Activated CD4-positive, alpha-beta T cell treated with anti-CD3 and anti-CD28 coated beads, Interleukin-2, amount 10 ng/mL, durations not matched to agents 24 days and 14 days (primary cell): ENCODE data around the gene MGLL. TPM values are rescaled to one million over a fixed set of nuclear protein-coding genes. Genes with fewer than 3 reads are reported as not detected.

Source experiments
- DNase-seq: peaks from one replicate; pipeline ENCODE4 v3.0.0; 2022
- H3K27ac Mint-ChIP-seq: one replicate; pipeline ENCODE4 v1.8.0; 2022; ENCODE audit warnings: mild to moderate bottlenecking, mixed read lengths
- H3K27me3 Mint-ChIP-seq: one replicate; pipeline ENCODE4 v1.8.0; 2022; ENCODE audit warnings: mixed read lengths
- H3K36me3 Mint-ChIP-seq: one replicate; pipeline ENCODE4 v1.8.0; 2022; ENCODE audit warnings: low read depth, mild to moderate bottlenecking, mixed read lengths
- H3K4me1 Mint-ChIP-seq: one replicate; pipeline ENCODE4 v1.8.0; 2021; ENCODE audit warnings: mixed read lengths
- H3K4me3 Mint-ChIP-seq: one replicate; pipeline ENCODE4 v1.8.0; 2022; ENCODE audit warnings: mild to moderate bottlenecking, moderate library complexity, mixed read lengths
- H3K9me3 Mint-ChIP-seq: one replicate; pipeline ENCODE4 v1.8.0; 2021; ENCODE audit warnings: mixed read lengths
- intact Hi-C: fragments of 100-400 bp; cut with micrococcal nuclease; formaldehyde crosslinking; loops from one replicate; pipeline ENCODE4 v1.15.1; 2023
- total RNA-seq: library from RNA; stranded (reverse); gene quantifications from 2 replicates; pipeline ENCODE4 v1.2.3, GENCODE V29; 2022

Gene MGLL
- total RNA-seq, 1 donor from 2014 or later = 2.3 TPM

GRCh38 chr3:127785711-127786265, 36.5 kb downstream of the MGLL start:
- intact Hi-C loops = loop anchor here (2.0 kb wide), 1 partner anchor 31 kb away; no protein-coding TSS in a partner anchor

GRCh38 chr3:127784865-127785710, 37.2 kb downstream of the MGLL start:
- no peak overlapping the region for H3K27ac Mint-ChIP-seq
- no peaks in the 10 kb centered on the region for H3K36me3 Mint-ChIP-seq
- no peak overlapping the region for H3K4me3 Mint-ChIP-seq
- H3K27me3 Mint-ChIP-seq = peaks cover under 1% of the 10 kb centered on the region
- intact Hi-C loops = no loop called here
- DNase-seq = no peak
- no peaks in the 10 kb centered on the region for H3K9me3 Mint-ChIP-seq
- H3K4me1 Mint-ChIP-seq = no peaks in the 10 kb centered on the region

More at GRCh38 chr3:127785711-127786265, 36.5 kb downstream of the MGLL start:
- Mint-ChIP-seq H3K4me3 (no peak overlapping the region), H3K27me3 (peaks cover 3% of the 10 kb centered on the region), H3K36me3 (no peaks in the 10 kb centered on the region), H3K4me1 (no peaks in the 10 kb centered on the region), H3K27ac (no peak overlapping the region), H3K9me3 (no peaks in the 10 kb centered on the region)
- no peak for DNase-seq

- no peak overlapping the region for H3K27ac Mint-ChIP-seq
- DNase-seq = no peak
- intact Hi-C loops = no loop called here
- peaks cover 5% of the 10 kb centered on the region for H3K9me3 Mint-ChIP-seq
- H3K4me1 Mint-ChIP-seq = peaks cover 5% of the 10 kb centered on the region
- H3K27me3 Mint-ChIP-seq = no peaks in the 10 kb centered on the region
- H3K36me3 Mint-ChIP-seq = peaks cover 2% of the 10 kb centered on the region
- H3K4me3 Mint-ChIP-seq = no peak overlapping the region
Measured at GRCh38 chr3:127784283-127784682, 38.0 kb downstream of the MGLL start.

GRCh38 chr3:127783642-127784160, 38.6 kb downstream of the MGLL start:
- Mint-ChIP-seq H3K4me3 (no peak overlapping the region), H3K36me3 (peaks cover 2% of the 10 kb centered on the region), H3K9me3 (peaks cover 5% of the 10 kb centered on the region), H3K27me3 (no peaks in the 10 kb centered on the region), H3K27ac (no peak overlapping the region), H3K4me1 (peaks cover 5% of the 10 kb centered on the region)
- intact Hi-C loops = no loop called here
- DNase-seq = no peak

- H3K4me3 Mint-ChIP-seq = no peak overlapping the region
- no peak overlapping the region for H3K27ac Mint-ChIP-seq
- peaks cover 2% of the 10 kb centered on the region for H3K36me3 Mint-ChIP-seq
- intact Hi-C loops = no loop called here
- H3K27me3 Mint-ChIP-seq = no peaks in the 10 kb centered on the region
- H3K4me1 Mint-ChIP-seq = peaks cover 5% of the 10 kb centered on the region
- peaks cover 5% of the 10 kb centered on the region for H3K9me3 Mint-ChIP-seq
- DNase-seq = no peak
Measured at GRCh38 chr3:127783166-127783565, 39.1 kb downstream of the MGLL start.

- peaks cover 10% of the 10 kb centered on the region for H3K9me3 Mint-ChIP-seq
Measured at GRCh38 chr3:127781411-127782001, 40.8 kb downstream of the MGLL start.

GRCh38 chr3:127780536-127781400, 41.5 kb downstream of the MGLL start:
- no peak for DNase-seq
- peaks cover 12% of the 10 kb centered on the region for H3K9me3 Mint-ChIP-seq
- peaks cover 2% of the 10 kb centered on the region for H3K36me3 Mint-ChIP-seq
- no peak overlapping the region for H3K27ac Mint-ChIP-seq
- intact Hi-C loops = no loop called here
- peaks cover 5% of the 10 kb centered on the region for H3K4me1 Mint-ChIP-seq
- no peaks in the 10 kb centered on the region for H3K27me3 Mint-ChIP-seq
- no peak overlapping the region for H3K4me3 Mint-ChIP-seq

More at GRCh38 chr3:127781411-127782001, 40.8 kb downstream of the MGLL start:
- Mint-ChIP-seq H3K27ac (no peak overlapping the region), H3K27me3 (no peaks in the 10 kb centered on the region), H3K4me3 (no peak overlapping the region), H3K4me1 (peaks cover 5% of the 10 kb centered on the region), H3K36me3 (peaks cover 2% of the 10 kb centered on the region)
- intact Hi-C loops = no loop called here
- no peak for DNase-seq

GRCh38 chr3:127779747-127780146, 42.6 kb downstream of the MGLL start:
- no peak for DNase-seq
- Mint-ChIP-seq H3K9me3 (peaks cover 12% of the 10 kb centered on the region), H3K36me3 (peaks cover 2% of the 10 kb centered on the region), H3K27ac (peak overlapping the region; percentile 49), H3K27me3 (no peaks in the 10 kb centered on the region), H3K4me3 (peak overlapping the region; percentile 56), H3K4me1 (peaks cover 8% of the 10 kb centered on the region)
- intact Hi-C loops = no loop called here

- Mint-ChIP-seq H3K36me3 (peaks cover 2% of the 10 kb centered on the region), H3K4me3 (no peak overlapping the region), H3K9me3 (peaks cover 12% of the 10 kb centered on the region), H3K27ac (no peak overlapping the region), H3K4me1 (peaks cover 8% of the 10 kb centered on the region), H3K27me3 (no peaks in the 10 kb centered on the region)
- no peak for DNase-seq
- intact Hi-C loops = no loop called here
Measured at GRCh38 chr3:127777921-127778656, 44.2 kb downstream of the MGLL start.

GRCh38 chr3:127777332-127777731, 45.0 kb downstream of the MGLL start:
- H3K4me3 Mint-ChIP-seq = no peak overlapping the region
- peaks cover 2% of the 10 kb centered on the region for H3K36me3 Mint-ChIP-seq
- H3K27me3 Mint-ChIP-seq = no peaks in the 10 kb centered on the region
- H3K27ac Mint-ChIP-seq = no peak overlapping the region
- intact Hi-C loops = no loop called here
- peaks cover 8% of the 10 kb centered on the region for H3K4me1 Mint-ChIP-seq
- DNase-seq = no peak
- peaks cover 12% of the 10 kb centered on the region for H3K9me3 Mint-ChIP-seq

- peaks cover 8% of the 10 kb centered on the region for H3K4me1 Mint-ChIP-seq
- H3K27me3 Mint-ChIP-seq = no peaks in the 10 kb centered on the region
- intact Hi-C loops = no loop called here
- no peak overlapping the region for H3K27ac Mint-ChIP-seq
- H3K9me3 Mint-ChIP-seq = peaks cover 12% of the 10 kb centered on the region
- peaks cover 2% of the 10 kb centered on the region for H3K36me3 Mint-ChIP-seq
- no peak for DNase-seq
- no peak overlapping the region for H3K4me3 Mint-ChIP-seq
Measured at GRCh38 chr3:127776347-127776746, 46.0 kb downstream of the MGLL start.

- H3K36me3 Mint-ChIP-seq = peaks cover 2% of the 10 kb centered on the region
- no peak for DNase-seq
- peaks cover 12% of the 10 kb centered on the region for H3K9me3 Mint-ChIP-seq
- no peaks in the 10 kb centered on the region for H3K27me3 Mint-ChIP-seq
- H3K27ac Mint-ChIP-seq = no peak overlapping the region
- H3K4me1 Mint-ChIP-seq = peaks cover 8% of the 10 kb centered on the region
- intact Hi-C loops = no loop called here
- no peak overlapping the region for H3K4me3 Mint-ChIP-seq
Measured at GRCh38 chr3:127775398-127776109, 46.8 kb downstream of the MGLL start.
